ENCODE measurements around the gene TOX4.

TOX4 gene

GRCh38 chr14:21476523-21476924, 471 bp upstream of the TOX4 start:
- no peak for DNase-seq
- Mint-ChIP-seq H3K36me3 (ENCODE audit: low read depth) (peaks cover 62% of the 10 kb centered on the region), H3K4me3 (peak overlapping the region; percentile 100), H3K9me3 (no peaks in the 10 kb centered on the region), H3K4me1 (ENCODE audit: low read depth) (peaks cover 41% of the 10 kb centered on the region), H3K27me3 (no peaks in the 10 kb centered on the region), H3K27ac (peak overlapping the region; percentile 99)

DNA sequence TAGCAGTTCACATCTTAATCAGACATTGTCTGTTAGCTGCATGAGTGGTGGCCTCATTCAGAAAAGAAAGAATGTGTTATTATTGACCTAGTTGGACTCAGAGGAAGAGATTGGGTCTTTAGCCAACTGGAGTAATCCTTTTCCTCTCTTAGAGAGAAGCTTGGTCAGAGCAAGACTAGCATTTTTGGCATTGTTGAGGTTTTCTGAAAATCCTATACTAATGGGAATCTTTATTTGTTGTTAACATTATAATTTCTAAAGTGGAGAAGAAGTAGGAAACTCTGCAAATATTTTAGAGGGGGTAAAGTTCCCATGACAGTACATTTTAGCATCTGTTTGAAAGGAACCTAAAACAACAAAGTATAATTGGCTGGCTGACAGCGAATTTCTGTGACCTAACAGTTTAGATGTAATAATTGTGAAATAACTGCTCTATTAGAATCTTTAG, 9.7 kb downstream of the TOX4 start:
- H3K27me3 Mint-ChIP-seq: no peaks in the 10 kb centered on the region
- H3K27ac Mint-ChIP-seq: no peak overlapping the region
- DNase-seq: no peak
- H3K4me1 Mint-ChIP-seq (ENCODE audit: low read depth): peaks cover 10% of the 10 kb centered on the region
- H3K36me3 Mint-ChIP-seq (ENCODE audit: low read depth): peaks cover 63% of the 10 kb centered on the region
- H3K9me3 Mint-ChIP-seq: no peaks in the 10 kb centered on the region
- no peak overlapping the region for H3K4me3 Mint-ChIP-seq

DNA sequence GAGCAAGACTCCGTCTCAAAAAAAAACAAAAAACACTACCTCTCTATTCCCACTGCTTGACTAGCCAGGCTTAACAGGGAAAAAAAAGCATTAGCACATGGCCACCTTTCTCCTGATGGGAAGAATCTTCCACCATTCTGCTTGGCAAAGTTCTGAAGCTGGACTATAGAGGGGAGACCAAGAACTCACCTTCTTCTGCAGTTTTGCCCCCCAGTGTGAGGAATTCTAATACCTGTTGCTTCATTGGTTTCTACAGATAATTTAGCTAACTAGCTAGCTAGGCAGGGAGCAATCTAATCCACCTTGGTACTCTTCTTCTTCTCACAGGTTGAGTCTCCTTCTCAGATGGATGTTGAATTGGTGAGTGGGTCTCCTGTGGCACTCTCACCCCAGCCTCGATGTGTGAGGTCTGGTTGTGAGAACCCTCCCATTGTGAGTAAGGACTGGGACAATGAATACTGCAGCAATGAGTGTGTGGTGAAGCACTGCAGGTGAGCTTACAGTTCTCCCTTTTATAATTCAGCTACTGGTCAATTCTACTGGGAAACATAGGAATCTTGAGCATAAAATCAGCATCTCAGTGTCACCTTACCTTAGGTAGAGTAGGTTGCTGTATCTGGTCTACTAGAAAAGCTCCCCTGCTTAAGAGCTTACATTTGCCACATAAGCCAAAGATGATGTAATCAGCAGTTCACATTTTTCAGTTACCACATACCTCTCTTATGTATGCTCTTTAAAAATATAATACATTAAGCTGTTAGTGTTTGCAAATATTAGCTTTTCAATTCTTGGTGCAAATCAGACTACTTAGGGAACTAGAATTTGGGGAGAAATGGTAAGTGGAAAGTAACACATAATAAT, 18.1 kb downstream of the TOX4 start:
- H3K4me3 Mint-ChIP-seq: no peak overlapping the region
- H3K36me3 Mint-ChIP-seq (ENCODE audit: low read depth): peaks cover 89% of the 10 kb centered on the region
- H3K27me3 Mint-ChIP-seq: no peaks in the 10 kb centered on the region
- no peaks in the 10 kb centered on the region for H3K9me3 Mint-ChIP-seq
- DNase-seq: no peak
- peaks cover 16% of the 10 kb centered on the region for H3K4me1 Mint-ChIP-seq (ENCODE audit: low read depth)
- H3K27ac Mint-ChIP-seq: peak overlapping the region; percentile 84

DNA sequence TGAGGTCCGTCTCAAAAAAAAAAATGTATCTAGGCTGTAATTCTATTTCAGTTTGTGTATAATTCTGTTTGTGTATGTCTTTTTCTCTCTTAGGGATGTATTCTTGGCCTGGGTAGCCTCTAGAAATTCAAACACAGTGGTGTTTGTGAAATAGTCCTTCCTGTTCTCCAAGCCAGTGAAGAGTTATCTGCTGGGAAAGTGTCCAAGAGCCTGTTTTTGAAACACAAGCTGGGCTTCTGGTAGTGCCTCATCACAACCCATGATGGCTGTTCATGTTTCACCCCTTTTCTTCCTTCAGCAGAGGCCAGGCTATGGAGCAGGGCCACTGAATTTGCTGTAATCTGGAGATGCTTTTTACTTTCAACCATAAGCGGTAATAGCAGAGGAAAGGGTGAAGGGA, 19.5 kb downstream of the TOX4 start:
- Mint-ChIP-seq H3K4me3 (no peak overlapping the region), H3K36me3 (ENCODE audit: low read depth) (peaks cover 91% of the 10 kb centered on the region), H3K4me1 (ENCODE audit: low read depth) (peaks cover 24% of the 10 kb centered on the region), H3K9me3 (no peaks in the 10 kb centered on the region), H3K27me3 (no peaks in the 10 kb centered on the region), H3K27ac (no peak overlapping the region)
- DNase-seq: no peak

GRCh38 chr14:21498540-21499526, 21.8 kb downstream of the TOX4 start:
- Mint-ChIP-seq H3K9me3 (no peaks in the 10 kb centered on the region), H3K27ac (peak overlapping the region; percentile 82), H3K4me3 (no peak overlapping the region), H3K27me3 (no peaks in the 10 kb centered on the region), H3K4me1 (ENCODE audit: low read depth) (peaks cover 31% of the 10 kb centered on the region), H3K36me3 (ENCODE audit: low read depth) (peaks cover 95% of the 10 kb centered on the region)
- no peak for DNase-seq

- Mint-ChIP-seq H3K36me3 (ENCODE audit: low read depth) (peaks cover 90% of the 10 kb centered on the region), H3K4me3 (no peak overlapping the region), H3K9me3 (no peaks in the 10 kb centered on the region), H3K4me1 (ENCODE audit: low read depth) (peaks cover 49% of the 10 kb centered on the region), H3K27me3 (no peaks in the 10 kb centered on the region), H3K27ac (peak overlapping the region; percentile 57)
- DNase-seq: no peak
These were observed 24.6 kb downstream of the TOX4 start for GRCh38 chr14:21501568-21501967.

GRCh38 chr14:21503376-21503775, 26.4 kb downstream of the TOX4 start:
- no peak for DNase-seq
- H3K4me1 Mint-ChIP-seq (ENCODE audit: low read depth): peaks cover 62% of the 10 kb centered on the region
- no peak overlapping the region for H3K4me3 Mint-ChIP-seq
- no peaks in the 10 kb centered on the region for H3K9me3 Mint-ChIP-seq
- peak overlapping the region; percentile 86 for H3K27ac Mint-ChIP-seq
- no peaks in the 10 kb centered on the region for H3K27me3 Mint-ChIP-seq
- peaks cover 86% of the 10 kb centered on the region for H3K36me3 Mint-ChIP-seq (ENCODE audit: low read depth)

GRCh38 chr14:21505012-21505553, 28.1 kb downstream of the TOX4 start:
- DNase-seq: no peak
- Mint-ChIP-seq H3K9me3 (no peaks in the 10 kb centered on the region), H3K27ac (peak overlapping the region; percentile 87), H3K27me3 (no peaks in the 10 kb centered on the region), H3K4me1 (ENCODE audit: low read depth) (peaks cover 62% of the 10 kb centered on the region), H3K36me3 (ENCODE audit: low read depth) (peaks cover 85% of the 10 kb centered on the region), H3K4me3 (peak overlapping the region; percentile 23)

DNA sequence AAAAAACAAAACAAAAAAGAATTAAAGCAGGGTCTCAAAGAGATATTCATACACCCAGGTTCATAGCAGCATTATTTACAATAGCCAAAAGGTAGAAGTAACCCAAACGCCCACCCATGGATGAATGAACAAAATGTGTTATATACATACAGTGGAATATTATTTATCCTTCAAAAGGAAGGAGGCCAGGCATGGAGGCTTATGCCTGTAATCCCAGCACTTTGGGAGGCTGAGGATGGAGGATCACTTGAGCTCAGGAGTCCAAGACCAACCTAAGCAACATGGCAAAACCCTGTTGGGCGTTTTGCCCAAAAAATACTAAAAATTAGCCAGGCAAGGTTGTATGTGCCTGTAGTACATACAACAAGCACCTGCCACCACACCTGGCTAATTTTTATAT, 29.6 kb downstream of the TOX4 start:
- DNase-seq: no peak
- H3K9me3 Mint-ChIP-seq: peaks cover 2% of the 10 kb centered on the region
- H3K27me3 Mint-ChIP-seq: no peaks in the 10 kb centered on the region
- H3K4me3 Mint-ChIP-seq: no peak overlapping the region
- H3K4me1 Mint-ChIP-seq (ENCODE audit: low read depth): peaks cover 58% of the 10 kb centered on the region
- no peak overlapping the region for H3K27ac Mint-ChIP-seq
- H3K36me3 Mint-ChIP-seq (ENCODE audit: low read depth): peaks cover 84% of the 10 kb centered on the region

GRCh38 chr14:21509432-21510143, 32.6 kb downstream of the TOX4 start:
- Mint-ChIP-seq H3K27ac (peak overlapping the region; percentile 99), H3K4me1 (ENCODE audit: low read depth) (peaks cover 51% of the 10 kb centered on the region), H3K27me3 (no peaks in the 10 kb centered on the region), H3K36me3 (ENCODE audit: low read depth) (peaks cover 62% of the 10 kb centered on the region), H3K9me3 (peaks cover 6% of the 10 kb centered on the region), H3K4me3 (peak overlapping the region; percentile 99)
- no peak for DNase-seq

- H3K4me1 Mint-ChIP-seq (ENCODE audit: low read depth): peaks cover 40% of the 10 kb centered on the region
- peaks cover 1% of the 10 kb centered on the region for H3K27me3 Mint-ChIP-seq
- H3K4me3 Mint-ChIP-seq: peak within 1 kb of the TSS; percentile 99
- H3K36me3 Mint-ChIP-seq (ENCODE audit: low read depth): peaks cover 52% of the 10 kb centered on the region
- DNase-seq: peak; percentile 90
- H3K27ac Mint-ChIP-seq: peak within 1 kb of the TSS; percentile 99
- H3K9me3 Mint-ChIP-seq: peaks cover 6% of the 10 kb centered on the region
These were observed 34.0 kb downstream of the TOX4 start, which contains the start of gene METTL3 for GRCh38 chr14:21510735-21511657. Gene METTL3, minus strand, starts transcription at chr14:21511340. Its CDS starts 117 bp downstream, at chr14:21511223.

DNA sequence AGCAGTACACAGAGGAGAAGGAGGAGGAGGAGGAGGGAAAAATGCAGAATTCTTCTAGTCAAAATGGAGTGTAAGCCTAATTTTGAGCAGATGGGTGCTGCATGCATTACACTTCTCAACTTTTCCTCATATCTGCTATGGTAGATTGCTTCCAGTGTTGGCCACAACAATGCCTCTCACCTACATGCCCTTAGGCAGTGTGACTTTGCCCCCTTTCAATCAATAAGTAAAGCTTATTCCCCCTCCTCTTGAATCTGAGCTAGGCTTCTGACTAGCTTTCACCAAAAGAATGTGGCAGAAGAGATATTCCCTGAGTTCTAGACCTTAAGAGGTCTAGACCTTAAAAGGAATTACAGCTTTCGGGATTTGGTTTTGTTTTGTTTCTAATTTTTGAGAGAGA, 37.3 kb downstream of the TOX4 start:
- H3K4me1 Mint-ChIP-seq (ENCODE audit: low read depth): peaks cover 15% of the 10 kb centered on the region
- peaks cover 3% of the 10 kb centered on the region for H3K27me3 Mint-ChIP-seq
- peaks cover 6% of the 10 kb centered on the region for H3K9me3 Mint-ChIP-seq
- peaks cover 24% of the 10 kb centered on the region for H3K36me3 Mint-ChIP-seq (ENCODE audit: low read depth)
- no peak overlapping the region for H3K27ac Mint-ChIP-seq
- no peak for DNase-seq
- H3K4me3 Mint-ChIP-seq: no peak overlapping the region

DNA sequence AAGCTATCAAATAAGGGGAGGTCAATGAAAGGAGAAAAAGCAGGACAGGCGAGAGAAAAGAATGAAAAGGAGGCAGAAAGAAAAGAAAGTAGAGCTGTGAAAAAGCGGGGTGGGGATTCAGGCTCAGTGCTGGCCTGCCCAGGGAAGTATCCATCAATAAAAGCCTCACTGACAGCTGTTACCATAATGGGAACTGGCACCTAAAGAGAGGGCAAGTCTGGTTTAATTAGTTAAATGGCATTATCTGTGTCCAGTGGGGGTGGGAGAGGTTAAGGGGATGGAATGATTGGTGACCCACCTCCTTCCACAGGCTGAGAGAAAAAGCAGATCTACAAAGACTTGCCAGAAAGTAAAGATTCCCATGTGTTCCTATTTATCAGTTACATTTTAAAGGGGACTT, 41.7 kb downstream of the TOX4 start:
- Mint-ChIP-seq H3K4me3 (no peak overlapping the region), H3K27me3 (peaks cover 3% of the 10 kb centered on the region), H3K9me3 (no peaks in the 10 kb centered on the region), H3K27ac (no peak overlapping the region), H3K4me1 (ENCODE audit: low read depth) (no peaks in the 10 kb centered on the region), H3K36me3 (ENCODE audit: low read depth) (no peaks in the 10 kb centered on the region)
- no peak for DNase-seq

Data from activated T-cell treated with anti-CD3 and anti-CD28 coated beads, Interleukin-2, amount 50 U/mL, for 24 hours (primary cell).